A673 (cell line): ENCODE data around the gene NACAD. TPM values are rescaled to one million over a fixed set of nuclear protein-coding genes. Genes with fewer than 3 reads are reported as not detected.

Experiments
- BruUV-seq: library from RNA; stranded (reverse); fragments of 400-500 nt; replicated peaks from 2 replicates; lab custom pipeline; 2021; lab: Mats Ljungman, UMichigan
- CTCF ChIA-PET: fragments of 300-600 bp; sonication (Branson Sonifier 250); formaldehyde crosslinking; loops from one replicate; lab custom pipeline; 2022; ENCODE audit warnings: antibody characterized with exemption; lab: Charles Lee
- POLR2A ChIA-PET: fragments of 300-600 bp; sonication (Branson Sonifier 250); formaldehyde crosslinking; loops from one replicate; lab custom pipeline; 2022; ENCODE audit warnings: antibody characterized with exemption; ENCODE audit not compliant: low non-redundant PET; lab: Charles Lee
- DNase-seq: peaks from one replicate; pipeline ENCODE4 v3.0.0-alpha.2; 2015; ENCODE audit warnings: low spot score
- H3K27ac ChIP-seq: fragments of 200-600 bp; sonication (generic); 2 replicates; pipeline ENCODE4 v1.5.1; 2016; ENCODE audit warnings: mixed run types, low read depth, mild to moderate bottlenecking, mixed read lengths, antibody characterized with exemption, low read length; ENCODE audit not compliant: poor library complexity, severe bottlenecking
- H3K27me3 ChIP-seq: fragments of 200-600 bp; sonication (generic); replicated peaks from 2 replicates; pipeline ENCODE4 v1.6.1; 2017; ENCODE audit warnings: mixed run types, low read depth, mild to moderate bottlenecking, mixed read lengths, antibody characterized with exemption, low read length; ENCODE audit not compliant: insufficient read depth, poor library complexity
- H3K36me3 ChIP-seq: fragments of 200-600 bp; sonication (generic); 2 replicates; pipeline ENCODE4 v1.6.1; 2016; ENCODE audit warnings: mixed run types, mild to moderate bottlenecking, mixed read lengths, antibody characterized with exemption, low read length; ENCODE audit not compliant: insufficient read depth, poor library complexity, severe bottlenecking
- H3K4me1 ChIP-seq: fragments of 200-600 bp; sonication (generic); 2 replicates; pipeline ENCODE4 v1.6.1; 2017; ENCODE audit warnings: mixed run types, mild to moderate bottlenecking, mixed read lengths, antibody characterized with exemption, low read length; ENCODE audit not compliant: insufficient read depth, poor library complexity, severe bottlenecking
- H3K4me3 ChIP-seq: fragments of 200-600 bp; sonication (generic); 2 replicates; pipeline ENCODE4 v1.5.1; 2016; ENCODE audit warnings: low read depth, mixed run types, mild to moderate bottlenecking, mixed read lengths, low read length; ENCODE audit not compliant: poor library complexity, severe bottlenecking
- H3K9me3 ChIP-seq: fragments of 200-600 bp; sonication (generic); 2 replicates; pipeline ENCODE4 v1.6.1; 2016; ENCODE audit warnings: mixed run types, low read depth, mild to moderate bottlenecking, mixed read lengths, antibody characterized with exemption, low read length; ENCODE audit not compliant: poor library complexity, severe bottlenecking
- CTCF ChIP-seq: fragments of 300-800, 200-600 bp; sonication (generic); conservative IDR thresholded peaks from 2 replicates; pipeline ENCODE4 v1.5.1; 2017; ENCODE audit warnings: low read depth, mild to moderate bottlenecking, antibody characterized with exemption, low read length, moderate library complexity, mixed read lengths
- EZH2 ChIP-seq: fragments of 200-600 bp; sonication (generic); IDR thresholded peaks from 2 replicates; pipeline ENCODE4 v1.6.1; 2017; ENCODE audit warnings: borderline replicate concordance, low read depth, mild to moderate bottlenecking, mixed read lengths, antibody characterized with exemption, low read length; ENCODE audit not compliant: poor library complexity, severe bottlenecking
- intact Hi-C: fragments of 100-400 bp; cut with micrococcal nuclease; formaldehyde crosslinking; loops from one replicate; pipeline ENCODE4 v1.10.0; 2022; ENCODE audit not compliant: unreplicated experiment
- total RNA-seq: library from RNA; stranded (reverse); gene quantifications from 2 replicates; pipeline ENCODE4 v1.2.3, GENCODE V29; 2021

The NACAD gene
- total RNA-seq, 1 experiment from 2014 or later, result 1.1 TPM

DNA sequence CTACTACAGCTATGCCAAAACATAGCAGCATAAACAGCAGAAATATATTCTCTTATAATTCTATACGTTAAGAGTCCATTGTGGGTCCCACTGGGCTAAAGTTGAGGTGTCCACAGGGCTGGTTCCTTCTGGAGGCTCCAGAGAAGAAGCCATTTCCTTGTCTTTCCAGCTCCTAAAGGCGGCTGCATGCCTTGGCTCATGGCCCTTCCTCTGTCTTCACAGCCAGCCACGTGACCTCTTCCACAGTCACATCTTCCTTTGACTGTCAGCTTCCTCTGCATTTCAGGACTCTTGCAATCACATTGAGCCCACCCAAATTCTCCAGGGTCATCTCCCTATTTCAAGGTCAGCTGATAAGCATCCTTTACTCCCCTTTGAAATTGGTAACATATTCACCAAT, 17.2 kb downstream of the NACAD start:
- peaks cover 5% of the 10 kb centered on the region for H3K36me3 ChIP-seq
- H3K4me1 ChIP-seq, result no peaks in the 10 kb centered on the region
- H3K9me3 ChIP-seq, result no peaks in the 10 kb centered on the region
- no peaks in the 10 kb centered on the region for H3K27me3 ChIP-seq
- intact Hi-C loops, result no loop called here
- TF ChIP-seq EZH2, result no peak
- no peak for TF ChIP-seq CTCF
- BruUV-seq, result no TSS peak
- H3K4me3 ChIP-seq, result no peak overlapping the region
- no peak for DNase-seq
- ChIA-PET POLR2A (no interaction called here), CTCF (no interaction called here)
- H3K27ac ChIP-seq, result no peak overlapping the region

DNA sequence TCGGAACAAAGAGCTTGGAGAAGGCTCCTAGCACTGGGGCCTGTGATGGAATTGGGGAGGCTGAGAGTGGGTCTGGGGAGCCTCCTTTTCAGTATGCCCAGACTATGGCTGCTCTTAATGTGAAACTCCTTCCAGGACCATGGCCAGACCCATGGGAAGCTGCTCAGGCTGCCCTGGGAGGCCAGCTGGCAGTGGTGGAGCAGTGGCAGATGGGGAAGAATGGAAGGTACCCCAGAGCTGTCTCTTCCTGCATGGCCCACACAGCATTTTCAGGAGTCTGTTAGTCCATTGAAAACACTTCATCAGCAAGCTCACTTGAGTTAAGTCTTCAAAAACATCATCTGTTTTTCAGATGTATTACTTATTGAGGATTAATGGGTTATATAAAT, 18.5 kb downstream of the NACAD start:
- Histone ChIP-seq H3K9me3 (no peaks in the 10 kb centered on the region), H3K4me1 (no peaks in the 10 kb centered on the region), H3K4me3 (no peak overlapping the region), H3K27ac (no peak overlapping the region), H3K36me3 (peaks cover 5% of the 10 kb centered on the region), H3K27me3 (no peaks in the 10 kb centered on the region)
- ChIA-PET CTCF (no interaction called here), POLR2A (no interaction called here)
- BruUV-seq, result no TSS peak
- intact Hi-C loops, result no loop called here
- TF ChIP-seq CTCF, result no peak
- no peak for TF ChIP-seq EZH2
- DNase-seq, result no peak

DNA sequence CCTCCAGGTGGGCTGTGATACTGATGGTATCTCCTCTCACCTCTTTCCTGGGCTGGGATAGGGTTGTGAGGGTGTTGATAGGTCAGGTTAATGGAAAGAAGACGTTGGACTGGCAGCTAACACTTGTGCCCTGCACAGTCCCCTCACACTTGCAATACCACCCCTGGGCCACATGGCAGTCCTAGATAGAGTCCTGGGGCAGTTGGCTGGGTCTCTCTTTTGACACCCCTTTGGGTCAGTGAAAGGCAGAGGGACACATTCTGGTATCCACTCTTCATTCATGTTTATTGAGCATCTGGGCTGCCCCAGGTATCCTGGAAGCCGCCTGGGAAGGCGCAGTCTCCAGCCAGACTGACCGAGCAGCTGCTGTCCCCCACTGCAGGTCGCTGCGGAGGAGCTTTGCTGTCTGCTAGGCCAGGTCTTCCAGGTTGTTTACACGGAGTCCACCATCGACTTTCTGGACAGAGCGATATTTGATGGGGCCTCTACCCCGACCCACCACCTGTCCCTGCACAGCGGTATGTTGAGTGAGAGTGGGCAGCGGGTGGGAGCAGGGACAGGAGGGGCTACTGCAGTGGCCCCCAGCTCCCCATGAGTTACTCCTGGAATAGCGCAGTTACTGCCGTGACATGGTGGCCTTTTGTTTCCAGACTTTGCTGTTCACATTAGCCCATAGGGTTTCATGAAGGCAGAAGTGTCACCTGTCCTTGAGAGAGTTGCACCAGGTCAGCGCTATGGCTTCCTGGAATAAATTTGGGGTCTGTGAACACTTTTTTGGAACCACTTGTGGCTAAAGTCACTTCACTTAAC, 19.1 kb downstream of the NACAD start:
- DNase-seq, result no peak
- no peak overlapping the region for H3K4me3 ChIP-seq
- no TSS peak for BruUV-seq
- H3K4me1 ChIP-seq, result no peaks in the 10 kb centered on the region
- H3K36me3 ChIP-seq, result peaks cover 5% of the 10 kb centered on the region
- intact Hi-C loops, result no loop called here
- no peaks in the 10 kb centered on the region for H3K9me3 ChIP-seq
- ChIA-PET POLR2A (no interaction called here), CTCF (no interaction called here)
- H3K27me3 ChIP-seq, result no peaks in the 10 kb centered on the region
- H3K27ac ChIP-seq, result no peak overlapping the region
- TF ChIP-seq CTCF (no peak), EZH2 (no peak)
